T-helper 17 cell (primary cell): Measurements from ENCODE around the gene RTN4IP1. TPM values are rescaled to one million over a fixed set of nuclear protein-coding genes. Genes with fewer than 3 reads are reported as not detected.

Experiments used
- ATAC-seq: fragments of 150-1000 bp; cut with Tn5 transposase; 2 replicates; pipeline ENCODE4 v1.10.0; 2021; ENCODE audit warnings: mild to moderate bottlenecking, moderate library complexity
- DNase-seq, 3 donors: peaks; one replicate each; pipeline versions ENCODE4 v3.0.0 to v3.0.0-alpha.2; 2020 to 2021
- H3K9me3 ChIP-seq: one replicate; pipeline ENCODE4 v1.7.0; 2013; ENCODE audit warnings: low read length, mild to moderate bottlenecking; ENCODE audit not compliant: control insufficient read depth, poor library complexity, severe bottlenecking
- H3K27ac Mint-ChIP-seq: one replicate; pipeline ENCODE4 v1.8.0; 2022; ENCODE audit warnings: mild to moderate bottlenecking, moderate library complexity, mixed read lengths
- H3K27me3 Mint-ChIP-seq: one replicate; pipeline ENCODE4 v1.8.0; 2022; ENCODE audit warnings: mixed read lengths
- H3K36me3 Mint-ChIP-seq: one replicate; pipeline ENCODE4 v1.8.0; 2022; ENCODE audit warnings: low read depth, mixed read lengths
- H3K4me1 Mint-ChIP-seq: one replicate; pipeline ENCODE4 v1.8.0; 2022; ENCODE audit warnings: mild to moderate bottlenecking, mixed read lengths
- H3K4me3 Mint-ChIP-seq: one replicate; pipeline ENCODE4 v1.8.0; 2022; ENCODE audit warnings: mild to moderate bottlenecking, moderate library complexity, mixed read lengths
- total RNA-seq, 4 donors: library from RNA in 2 of 4; stranded (reverse) in 2 of 4; gene quantifications; one replicate each; pipeline ENCODE4 v1.2.3 and lab custom pipeline; 2022 to 2026

RTN4IP1 gene
- total RNA-seq, 2 donors from 2014 or later, result 3.1 to 5.4 TPM

- Mint-ChIP-seq H3K36me3 (peaks cover 4% of the 10 kb centered on the region), H3K4me1 (peaks cover 27% of the 10 kb centered on the region), H3K27ac (peak overlapping the region; percentile 89), H3K27me3 (no peaks in the 10 kb centered on the region), H3K4me3 (peak overlapping the region; percentile 71)
- no peaks in the 10 kb centered on the region for H3K9me3 ChIP-seq
- DNase-seq (no peak), ATAC-seq (peak; percentile 64)
Observed at GRCh38 chr6:106546691-106547414, 82.4 kb downstream of the RTN4IP1 start.

DNA sequence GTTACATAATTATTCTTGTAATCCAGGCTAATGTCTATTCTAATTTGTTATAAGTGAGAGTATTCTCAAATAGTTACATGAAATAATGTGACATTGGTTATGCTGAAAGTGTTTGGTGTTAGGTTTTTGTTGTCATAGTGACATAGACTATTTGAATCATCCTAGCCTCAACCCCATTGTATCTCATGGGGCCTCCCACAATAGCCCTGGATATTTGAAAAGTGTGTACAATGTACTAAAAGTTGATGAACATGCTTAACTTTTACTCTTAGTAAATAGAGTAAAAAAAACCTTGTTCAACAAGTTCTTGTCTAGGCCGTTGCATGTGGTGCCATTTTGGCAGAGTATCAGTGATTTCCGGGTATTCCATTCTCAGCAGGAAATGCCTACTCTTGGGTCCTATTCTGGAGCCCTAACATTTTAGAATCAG is 83.0 kb downstream of the RTN4IP1 start:
- no peaks in the 10 kb centered on the region for H3K9me3 ChIP-seq
- peaks cover 27% of the 10 kb centered on the region for H3K4me1 Mint-ChIP-seq
- ATAC-seq, result peak; percentile 55
- peaks cover 4% of the 10 kb centered on the region for H3K36me3 Mint-ChIP-seq
- H3K27ac Mint-ChIP-seq, result peak overlapping the region; percentile 89
- peak overlapping the region; percentile 19 for H3K4me3 Mint-ChIP-seq
- no peaks in the 10 kb centered on the region for H3K27me3 Mint-ChIP-seq
- DNase-seq, result no peak

GRCh38 chr6:106540907-106541306 is 88.4 kb downstream of the RTN4IP1 start:
- peaks cover 37% of the 10 kb centered on the region for H3K4me1 Mint-ChIP-seq

GRCh38 chr6:106540432-106540831 is 88.9 kb downstream of the RTN4IP1 start:
- no peaks in the 10 kb centered on the region for H3K9me3 ChIP-seq
- Mint-ChIP-seq H3K4me1 (peaks cover 36% of the 10 kb centered on the region), H3K27me3 (no peaks in the 10 kb centered on the region), H3K27ac (peak overlapping the region; percentile 93), H3K36me3 (peaks cover 10% of the 10 kb centered on the region), H3K4me3 (no peak overlapping the region)
- DNase-seq (no peak), ATAC-seq (no peak)

More at GRCh38 chr6:106540907-106541306, 88.4 kb downstream of the RTN4IP1 start:
- ATAC-seq, result no peak
- H3K36me3 Mint-ChIP-seq, result peaks cover 10% of the 10 kb centered on the region
- no peak overlapping the region for H3K4me3 Mint-ChIP-seq
- DNase-seq, result no peak
- H3K9me3 ChIP-seq, result no peaks in the 10 kb centered on the region
- H3K27me3 Mint-ChIP-seq, result no peaks in the 10 kb centered on the region
- no peak overlapping the region for H3K27ac Mint-ChIP-seq

DNA sequence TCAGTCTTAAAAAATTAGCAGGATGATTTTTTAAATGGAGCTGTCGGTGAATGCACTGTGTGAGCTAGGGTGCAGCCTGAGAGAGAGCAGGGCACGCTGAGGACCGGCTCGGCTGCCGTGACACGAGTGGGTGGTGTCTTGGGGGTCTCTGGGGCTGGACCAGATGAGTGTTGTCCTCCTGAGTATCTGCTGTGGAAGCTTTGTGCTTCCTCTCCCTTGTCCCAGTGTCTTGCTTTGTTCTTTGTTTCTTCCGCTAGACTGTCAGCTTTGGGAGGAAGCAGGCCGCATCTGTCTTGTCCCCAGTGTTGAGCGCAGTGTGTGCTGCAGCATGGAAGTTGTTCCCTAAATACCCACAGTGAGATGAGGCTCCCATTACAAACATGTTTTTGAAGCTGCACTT is 89.4 kb downstream of the RTN4IP1 start:
- no peak for ATAC-seq
- Mint-ChIP-seq H3K4me1 (peaks cover 40% of the 10 kb centered on the region), H3K27me3 (no peaks in the 10 kb centered on the region), H3K36me3 (peaks cover 9% of the 10 kb centered on the region), H3K4me3 (no peak overlapping the region), H3K27ac (peak overlapping the region; percentile 93)
- H3K9me3 ChIP-seq, result no peaks in the 10 kb centered on the region
- DNase-seq, result no peak

DNA sequence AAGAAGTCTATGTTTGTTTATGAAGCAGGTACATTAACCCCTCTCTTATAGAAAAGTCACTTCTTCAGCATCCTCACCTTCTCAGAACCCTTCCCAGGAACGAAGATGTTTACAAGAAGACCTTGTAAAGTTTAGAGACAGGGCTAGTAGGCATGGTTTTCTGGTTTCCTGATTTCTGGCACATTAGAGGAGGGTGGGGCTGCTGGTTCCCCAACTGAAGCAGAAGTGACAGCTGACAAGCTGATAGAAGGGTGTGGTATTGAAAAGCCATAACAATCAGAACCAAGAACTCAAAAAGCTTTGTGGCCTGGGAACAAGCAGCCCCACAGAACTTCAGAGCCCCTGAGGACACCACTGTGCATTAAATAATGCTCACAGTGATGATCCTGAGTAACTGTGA is 91.2 kb downstream of the RTN4IP1 start:
- Mint-ChIP-seq H3K36me3 (peaks cover 14% of the 10 kb centered on the region), H3K4me1 (peaks cover 50% of the 10 kb centered on the region), H3K4me3 (peak overlapping the region; percentile 73), H3K27ac (peak overlapping the region; percentile 93), H3K27me3 (no peaks in the 10 kb centered on the region)
- ATAC-seq (peak; percentile 55), DNase-seq (no peak)
- no peaks in the 10 kb centered on the region for H3K9me3 ChIP-seq

- no peaks in the 10 kb centered on the region for H3K27me3 Mint-ChIP-seq
- H3K9me3 ChIP-seq, result no peaks in the 10 kb centered on the region
- peaks cover 17% of the 10 kb centered on the region for H3K36me3 Mint-ChIP-seq
- ATAC-seq (no peak), DNase-seq (no peak)
- peak overlapping the region; percentile 73 for H3K4me3 Mint-ChIP-seq
- peaks cover 54% of the 10 kb centered on the region for H3K4me1 Mint-ChIP-seq
- peak overlapping the region; percentile 93 for H3K27ac Mint-ChIP-seq
Observed at GRCh38 chr6:106537662-106538061, 91.6 kb downstream of the RTN4IP1 start.

- no peak for ATAC-seq
- Mint-ChIP-seq H3K4me1 (peaks cover 59% of the 10 kb centered on the region), H3K27me3 (no peaks in the 10 kb centered on the region), H3K27ac (peak overlapping the region; percentile 93), H3K36me3 (peaks cover 17% of the 10 kb centered on the region), H3K4me3 (peak overlapping the region; percentile 73)
- H3K9me3 ChIP-seq, result no peaks in the 10 kb centered on the region
- DNase-seq, result no peak
Observed at GRCh38 chr6:106536851-106537250, 92.4 kb downstream of the RTN4IP1 start.

DNA sequence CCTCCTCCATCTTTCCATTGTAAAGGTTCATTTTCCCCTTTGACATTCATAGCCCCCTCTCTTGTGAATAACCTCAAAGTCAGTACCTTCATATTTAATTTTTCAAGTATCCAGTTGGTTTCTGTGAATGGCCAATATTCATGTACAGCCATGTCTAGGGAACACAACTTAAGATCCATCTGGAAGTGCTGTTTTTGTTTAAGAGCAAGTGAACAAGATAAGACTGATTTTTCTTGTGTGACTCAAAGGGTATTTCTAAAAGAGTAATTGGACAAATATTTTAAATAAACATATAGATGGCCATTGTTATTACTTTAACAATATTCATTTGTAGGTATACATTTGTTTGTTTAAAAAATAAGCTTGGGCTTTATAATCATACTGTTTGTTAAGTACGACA is 92.9 kb downstream of the RTN4IP1 start:
- H3K4me3 Mint-ChIP-seq, result no peak overlapping the region
- no peaks in the 10 kb centered on the region for H3K9me3 ChIP-seq
- no peaks in the 10 kb centered on the region for H3K27me3 Mint-ChIP-seq
- no peak for DNase-seq
- ATAC-seq, result no peak
- peaks cover 59% of the 10 kb centered on the region for H3K4me1 Mint-ChIP-seq
- peaks cover 17% of the 10 kb centered on the region for H3K36me3 Mint-ChIP-seq
- H3K27ac Mint-ChIP-seq, result peak overlapping the region; percentile 93

- no peaks in the 10 kb centered on the region for H3K9me3 ChIP-seq
- peaks cover 21% of the 10 kb centered on the region for H3K36me3 Mint-ChIP-seq
- no peak overlapping the region for H3K4me3 Mint-ChIP-seq
- no peaks in the 10 kb centered on the region for H3K27me3 Mint-ChIP-seq
- DNase-seq (no peak), ATAC-seq (no peak)
- peak overlapping the region; percentile 90 for H3K27ac Mint-ChIP-seq
- peaks cover 62% of the 10 kb centered on the region for H3K4me1 Mint-ChIP-seq
Observed at GRCh38 chr6:106535012-106535411, 94.3 kb downstream of the RTN4IP1 start.

DNA sequence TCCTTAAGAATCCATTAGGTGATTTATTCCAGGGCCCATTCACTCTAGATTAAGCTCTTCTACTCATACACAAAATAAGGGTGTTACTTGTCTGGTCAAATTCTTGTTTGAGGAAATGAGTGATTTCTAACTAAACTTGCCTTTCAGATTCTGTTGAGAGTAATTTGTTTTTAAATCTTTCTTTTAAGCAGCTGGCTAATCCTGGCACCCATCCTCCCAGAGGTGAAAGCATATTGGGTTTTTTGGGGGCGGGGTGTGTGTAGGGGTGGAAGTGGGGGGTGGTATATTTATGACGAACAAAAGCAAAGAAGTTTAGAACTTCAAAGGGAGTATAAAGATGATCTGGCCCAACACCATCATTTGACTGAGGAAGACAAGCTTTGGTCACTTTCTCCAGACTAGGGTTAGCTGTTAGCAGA is 94.7 kb downstream of the RTN4IP1 start:
- Mint-ChIP-seq H3K27me3 (no peaks in the 10 kb centered on the region), H3K36me3 (peaks cover 22% of the 10 kb centered on the region), H3K27ac (peak overlapping the region; percentile 90), H3K4me1 (peaks cover 64% of the 10 kb centered on the region), H3K4me3 (peak overlapping the region; percentile 21)
- ATAC-seq, result peak; percentile 60
- H3K9me3 ChIP-seq, result no peaks in the 10 kb centered on the region
- no peak for DNase-seq

GRCh38 chr6:106534004-106534403 is 95.3 kb downstream of the RTN4IP1 start:
- Mint-ChIP-seq H3K4me1 (peaks cover 65% of the 10 kb centered on the region), H3K4me3 (peak overlapping the region; percentile 66)
- no peak for ATAC-seq

DNA sequence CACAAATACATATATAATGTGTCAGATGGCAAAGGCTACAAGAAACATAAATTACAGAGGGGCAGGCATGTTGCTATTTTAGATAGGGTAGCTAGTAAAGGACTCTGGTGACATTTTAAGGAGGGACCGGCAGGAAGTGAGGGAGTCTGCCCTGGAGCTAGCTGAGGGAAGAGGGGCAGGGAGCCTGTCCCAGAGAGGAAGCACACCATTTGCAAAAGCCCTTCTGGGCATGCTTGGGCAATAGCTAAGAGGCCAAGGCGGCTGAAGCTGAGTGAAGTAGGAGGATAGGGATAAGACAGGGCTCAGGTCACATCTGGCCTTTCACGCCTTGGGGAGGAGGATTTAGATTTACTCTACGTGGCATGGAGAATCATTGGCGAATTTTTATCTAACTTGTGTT is 96.2 kb downstream of the RTN4IP1 start:
- H3K27ac Mint-ChIP-seq, result peak overlapping the region; percentile 90
- peaks cover 61% of the 10 kb centered on the region for H3K4me1 Mint-ChIP-seq
- ATAC-seq, result no peak
- peaks cover 22% of the 10 kb centered on the region for H3K36me3 Mint-ChIP-seq
- no peaks in the 10 kb centered on the region for H3K27me3 Mint-ChIP-seq
- no peak for DNase-seq
- H3K9me3 ChIP-seq, result no peaks in the 10 kb centered on the region
- H3K4me3 Mint-ChIP-seq, result peak overlapping the region; percentile 66

More at GRCh38 chr6:106534004-106534403, 95.3 kb downstream of the RTN4IP1 start:
- no peak for DNase-seq
- H3K9me3 ChIP-seq, result no peaks in the 10 kb centered on the region
- H3K27ac Mint-ChIP-seq, result peak overlapping the region; percentile 90
- H3K27me3 Mint-ChIP-seq, result no peaks in the 10 kb centered on the region
- H3K36me3 Mint-ChIP-seq, result peaks cover 22% of the 10 kb centered on the region

DNA sequence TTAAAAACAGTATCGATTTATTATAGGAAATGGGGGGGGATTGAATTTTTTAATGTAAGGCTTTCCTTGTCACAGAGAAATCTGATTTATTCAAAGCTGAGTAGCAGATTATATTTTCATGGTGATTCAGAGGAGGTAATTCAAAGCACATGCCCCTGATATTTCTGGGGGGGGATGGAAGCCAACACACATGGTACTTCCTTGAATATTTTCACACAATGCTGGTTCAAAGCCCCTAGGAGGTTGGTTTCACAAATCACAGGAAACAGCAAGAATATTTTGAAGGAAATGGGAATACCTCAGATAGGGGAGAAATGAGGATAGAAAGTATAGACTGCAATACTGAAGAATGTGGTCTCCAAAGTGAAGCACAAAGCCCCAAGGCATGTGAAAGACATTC is 98.8 kb downstream of the RTN4IP1 start:
- Mint-ChIP-seq H3K27ac (peak overlapping the region; percentile 67), H3K4me3 (no peak overlapping the region), H3K27me3 (no peaks in the 10 kb centered on the region), H3K4me1 (peaks cover 53% of the 10 kb centered on the region), H3K36me3 (peaks cover 22% of the 10 kb centered on the region)
- no peak for ATAC-seq
- H3K9me3 ChIP-seq, result no peaks in the 10 kb centered on the region
- no peak for DNase-seq
